ENCODE measurements around the gene HAPLN1.

DNA sequence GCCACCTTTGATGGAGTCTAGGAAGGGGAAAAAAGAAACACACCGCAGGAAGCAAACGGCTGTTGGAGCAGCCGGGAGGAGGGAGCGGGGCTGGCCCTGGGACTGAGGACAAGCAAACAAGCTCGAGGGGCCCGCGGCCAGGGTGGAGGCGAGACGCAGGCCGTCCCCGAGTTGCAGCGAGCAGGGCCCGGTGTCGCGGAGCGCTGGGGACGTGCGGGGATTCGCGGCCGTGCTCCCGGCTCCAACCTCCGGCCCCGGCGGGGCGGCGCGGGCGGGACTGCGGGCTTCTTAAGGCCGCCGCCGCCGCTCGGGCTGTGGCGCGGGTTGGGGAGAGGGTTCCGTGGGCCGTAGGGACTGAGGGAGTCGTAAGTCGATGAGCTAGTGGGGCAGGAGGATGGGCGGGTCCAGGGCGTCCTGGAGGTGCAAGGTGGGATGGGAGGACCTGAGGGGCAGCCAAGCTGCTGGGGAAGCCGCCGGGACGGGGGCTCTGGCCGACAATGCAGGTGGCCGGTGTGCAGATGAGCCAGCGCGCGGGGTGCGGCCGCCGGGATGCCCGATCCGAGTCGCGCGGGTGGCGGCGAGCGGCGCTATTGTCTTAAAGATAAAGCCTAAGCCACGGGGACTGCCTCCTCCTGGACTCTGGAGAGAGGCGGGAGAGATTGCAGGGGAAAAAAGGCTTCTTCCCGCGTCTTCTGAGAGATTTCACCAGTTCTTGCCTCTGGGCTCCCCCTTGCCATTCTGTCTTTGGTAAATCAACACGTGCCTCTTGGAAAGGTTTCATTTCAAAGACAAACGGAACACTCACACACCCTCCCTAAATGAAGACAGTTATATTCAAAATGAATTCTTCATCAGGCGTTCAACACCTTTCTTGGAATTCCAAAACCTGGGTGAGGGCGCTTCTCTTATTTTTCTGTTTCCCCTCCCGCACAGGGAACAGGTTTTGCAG is 1.6 kb upstream of the HAPLN1 start:
- TF ChIP-seq, protein P1, sequence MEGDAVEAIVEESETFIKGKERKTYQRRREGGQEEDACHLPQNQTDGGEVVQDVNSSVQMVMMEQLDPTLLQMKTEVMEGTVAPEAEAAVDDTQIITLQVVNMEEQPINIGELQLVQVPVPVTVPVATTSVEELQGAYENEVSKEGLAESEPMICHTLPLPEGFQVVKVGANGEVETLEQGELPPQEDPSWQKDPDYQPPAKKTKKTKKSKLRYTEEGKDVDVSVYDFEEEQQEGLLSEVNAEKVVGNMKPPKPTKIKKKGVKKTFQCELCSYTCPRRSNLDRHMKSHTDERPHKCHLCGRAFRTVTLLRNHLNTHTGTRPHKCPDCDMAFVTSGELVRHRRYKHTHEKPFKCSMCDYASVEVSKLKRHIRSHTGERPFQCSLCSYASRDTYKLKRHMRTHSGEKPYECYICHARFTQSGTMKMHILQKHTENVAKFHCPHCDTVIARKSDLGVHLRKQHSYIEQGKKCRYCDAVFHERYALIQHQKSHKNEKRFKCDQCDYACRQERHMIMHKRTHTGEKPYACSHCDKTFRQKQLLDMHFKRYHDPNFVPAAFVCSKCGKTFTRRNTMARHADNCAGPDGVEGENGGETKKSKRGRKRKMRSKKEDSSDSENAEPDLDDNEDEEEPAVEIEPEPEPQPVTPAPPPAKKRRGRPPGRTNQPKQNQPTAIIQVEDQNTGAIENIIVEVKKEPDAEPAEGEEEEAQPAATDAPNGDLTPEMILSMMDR (conservative IDR thresholded peaks at IDR 0.05; ENCODE audit: low read length): no peak
- TF ChIP-seq EZH2phosphoT487 (IDR thresholded peaks at IDR 0.05; ENCODE audit: borderline replicate concordance): no peak

Measured in Loucy (cell line).